AG04449 (cell line): ENCODE data around the gene ARFGAP1.

Experiments used
- CTCF ChIA-PET: fragments of 350-600 bp; formaldehyde crosslinking; extraction: SDS; loops from one replicate; lab custom pipeline; 2021; ENCODE audit warnings: antibody characterized with exemption; lab: Yijun Ruan, JAX
- POLR2A ChIA-PET: fragments of 400-600, 350-600 bp; formaldehyde crosslinking; extraction: SDS; loops from one replicate; lab custom pipeline; 2020; ENCODE audit warnings: antibody characterized with exemption, inconsistent platforms; lab: Yijun Ruan, JAX
- DNase-seq: peaks from one replicate; pipeline ENCODE4 v3.0.0-alpha.2; 2010; ENCODE audit warnings: low read depth, low spot score
- H3K4me3 ChIP-seq: 2 replicates; pipeline ENCODE4 v1.5.1; 2011; ENCODE audit warnings: low read depth, mild to moderate bottlenecking, control low read depth, low read length
- TF ChIP-seq, protein P1 (sequence below): IDR thresholded peaks from one replicate; pipeline ENCODE4 v1.5.1; 2011; ENCODE audit warnings: mild to moderate bottlenecking, moderate library complexity, low read length, control low read depth, inconsistent platforms; ENCODE audit not compliant: insufficient read depth; ENCODE audit errors: missing control alignments

Gene ARFGAP1

DNA sequence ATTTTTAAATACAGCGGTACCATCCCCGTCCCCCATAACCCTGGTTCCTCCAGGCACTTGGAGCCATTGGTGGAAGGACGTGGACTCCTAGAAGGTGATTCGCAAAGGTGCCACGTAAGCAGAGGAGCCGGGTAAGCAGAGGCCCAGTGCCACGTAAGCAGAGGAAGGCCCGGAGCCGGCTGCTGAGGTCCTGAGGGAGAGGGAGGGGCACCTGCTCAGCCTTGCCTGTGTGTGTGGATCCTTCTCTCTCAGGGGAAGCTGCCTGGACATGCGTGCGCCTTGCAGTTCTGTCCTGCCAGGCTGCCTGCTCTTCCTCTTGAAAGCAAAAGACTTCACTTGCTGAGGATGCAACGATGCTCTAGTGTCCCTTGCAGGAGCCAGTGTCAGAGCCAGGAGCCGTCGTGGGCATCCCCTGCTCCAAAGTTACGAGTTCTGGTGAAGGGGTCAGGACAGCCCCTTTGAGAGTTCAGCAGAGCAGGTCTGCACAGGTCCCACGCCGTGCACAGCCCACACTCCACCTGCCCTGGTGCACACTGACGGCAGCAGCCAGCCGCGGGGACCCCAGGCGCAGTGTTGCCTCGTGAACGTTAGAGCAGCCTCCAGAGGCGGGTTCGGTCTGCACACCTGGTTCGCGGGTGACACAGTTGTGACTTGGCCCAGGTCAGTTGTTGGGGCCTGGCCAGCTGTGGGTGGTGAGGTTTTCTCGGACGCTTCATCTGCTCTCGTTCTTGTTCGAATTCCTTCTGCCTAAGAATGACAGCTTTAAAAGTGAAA lies 16.5 kb upstream of the ARFGAP1 start:
- no peak for DNase-seq
- ChIA-PET POLR2A (no interaction called here), CTCF (interaction anchor here (0.9 to 5.8 kb wide), 3 partner anchors 26 to 33 kb away, joined by 3 to 79 read pairs (median 7); no protein-coding TSS in a partner anchor)
- H3K4me3 ChIP-seq, result no peak overlapping the region
- TF ChIP-seq, protein P1, sequence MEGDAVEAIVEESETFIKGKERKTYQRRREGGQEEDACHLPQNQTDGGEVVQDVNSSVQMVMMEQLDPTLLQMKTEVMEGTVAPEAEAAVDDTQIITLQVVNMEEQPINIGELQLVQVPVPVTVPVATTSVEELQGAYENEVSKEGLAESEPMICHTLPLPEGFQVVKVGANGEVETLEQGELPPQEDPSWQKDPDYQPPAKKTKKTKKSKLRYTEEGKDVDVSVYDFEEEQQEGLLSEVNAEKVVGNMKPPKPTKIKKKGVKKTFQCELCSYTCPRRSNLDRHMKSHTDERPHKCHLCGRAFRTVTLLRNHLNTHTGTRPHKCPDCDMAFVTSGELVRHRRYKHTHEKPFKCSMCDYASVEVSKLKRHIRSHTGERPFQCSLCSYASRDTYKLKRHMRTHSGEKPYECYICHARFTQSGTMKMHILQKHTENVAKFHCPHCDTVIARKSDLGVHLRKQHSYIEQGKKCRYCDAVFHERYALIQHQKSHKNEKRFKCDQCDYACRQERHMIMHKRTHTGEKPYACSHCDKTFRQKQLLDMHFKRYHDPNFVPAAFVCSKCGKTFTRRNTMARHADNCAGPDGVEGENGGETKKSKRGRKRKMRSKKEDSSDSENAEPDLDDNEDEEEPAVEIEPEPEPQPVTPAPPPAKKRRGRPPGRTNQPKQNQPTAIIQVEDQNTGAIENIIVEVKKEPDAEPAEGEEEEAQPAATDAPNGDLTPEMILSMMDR, result no peak

DNA sequence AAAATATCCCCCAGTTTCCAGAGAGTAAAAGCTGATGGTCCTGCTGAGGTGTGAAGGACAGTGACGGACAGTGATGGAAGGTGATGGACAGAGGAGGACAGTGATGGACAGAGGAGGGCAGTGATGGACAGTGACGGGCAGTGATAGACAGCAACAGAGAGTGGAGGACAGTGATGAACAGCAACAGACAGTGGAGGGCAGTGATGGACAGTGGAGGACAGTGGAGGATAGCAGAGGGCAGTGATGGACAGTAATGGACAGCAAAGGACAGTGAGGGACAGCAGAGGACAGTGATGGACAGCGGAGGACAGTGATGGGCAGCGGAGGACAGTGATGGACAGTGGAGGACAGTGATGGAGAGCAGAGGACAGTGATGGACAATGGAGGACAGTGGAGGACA lies 15.7 kb upstream of the ARFGAP1 start:
- POLR2A ChIA-PET, result no interaction called here
- CTCF ChIA-PET, result interaction anchor here (0.9 kb wide), 1 partner anchor 34 kb away, joined by 3 read pairs; no protein-coding TSS in a partner anchor

DNA sequence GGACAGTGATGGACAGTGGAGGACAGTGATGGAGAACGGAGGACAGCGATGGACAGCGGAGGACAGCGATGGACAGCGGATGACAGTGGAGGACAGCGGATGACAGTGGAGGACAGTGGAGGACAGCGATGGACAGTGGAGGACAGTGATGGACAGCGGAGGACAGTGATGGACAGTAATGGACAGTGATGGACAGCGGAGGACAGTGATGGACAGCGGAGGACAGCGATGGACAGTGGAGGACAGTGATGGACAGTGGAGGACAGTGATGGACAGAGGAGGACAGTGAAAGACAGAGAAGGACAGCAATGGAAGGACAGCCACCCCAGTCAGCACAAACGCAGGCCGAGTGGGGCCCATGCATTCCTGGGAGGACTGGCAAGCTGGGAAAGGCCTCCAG lies 15.0 kb upstream of the ARFGAP1 start:
- H3K4me3 ChIP-seq, result no peak overlapping the region
- no peak for DNase-seq
- POLR2A ChIA-PET, result no interaction called here
- TF ChIP-seq, protein P1, result no peak
- CTCF ChIA-PET, result interaction anchor here (0.9 to 1.0 kb wide), 2 partner anchors 23 to 27 kb away, joined by 3 read pairs; no protein-coding TSS in a partner anchor

More for the DNA sequence above, 15.7 kb upstream of the ARFGAP1 start:
- DNase-seq, result no peak
- TF ChIP-seq, protein P1, result no peak
- no peak overlapping the region for H3K4me3 ChIP-seq

DNA sequence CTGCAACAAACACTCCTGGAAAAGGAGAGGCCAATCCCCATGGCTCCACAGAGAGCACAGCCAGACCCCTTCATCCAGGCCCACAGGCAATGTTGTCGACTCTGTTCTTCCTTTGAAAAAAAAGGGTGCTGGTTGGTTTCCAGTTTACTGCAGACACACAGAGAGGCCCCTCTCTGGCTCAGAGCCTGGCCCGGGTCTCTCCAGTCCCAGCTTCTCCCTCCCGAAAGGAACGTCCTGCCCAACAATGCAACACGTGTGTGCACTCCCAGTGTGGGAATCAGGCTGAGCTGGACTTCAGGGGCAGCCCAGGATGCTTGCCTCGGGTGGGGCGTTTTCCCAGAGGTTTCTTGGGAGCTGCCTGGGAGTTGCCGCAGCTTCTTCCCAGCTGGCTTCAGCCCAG lies 13.8 kb upstream of the ARFGAP1 start:
- H3K4me3 ChIP-seq, result no peak overlapping the region
- TF ChIP-seq, protein P1, result no peak
- DNase-seq, result no peak
- ChIA-PET POLR2A (no interaction called here), CTCF (interaction anchor here (1.2 kb wide), 1 partner anchor 36 kb away, joined by 6 read pairs; no protein-coding TSS in a partner anchor)

DNA sequence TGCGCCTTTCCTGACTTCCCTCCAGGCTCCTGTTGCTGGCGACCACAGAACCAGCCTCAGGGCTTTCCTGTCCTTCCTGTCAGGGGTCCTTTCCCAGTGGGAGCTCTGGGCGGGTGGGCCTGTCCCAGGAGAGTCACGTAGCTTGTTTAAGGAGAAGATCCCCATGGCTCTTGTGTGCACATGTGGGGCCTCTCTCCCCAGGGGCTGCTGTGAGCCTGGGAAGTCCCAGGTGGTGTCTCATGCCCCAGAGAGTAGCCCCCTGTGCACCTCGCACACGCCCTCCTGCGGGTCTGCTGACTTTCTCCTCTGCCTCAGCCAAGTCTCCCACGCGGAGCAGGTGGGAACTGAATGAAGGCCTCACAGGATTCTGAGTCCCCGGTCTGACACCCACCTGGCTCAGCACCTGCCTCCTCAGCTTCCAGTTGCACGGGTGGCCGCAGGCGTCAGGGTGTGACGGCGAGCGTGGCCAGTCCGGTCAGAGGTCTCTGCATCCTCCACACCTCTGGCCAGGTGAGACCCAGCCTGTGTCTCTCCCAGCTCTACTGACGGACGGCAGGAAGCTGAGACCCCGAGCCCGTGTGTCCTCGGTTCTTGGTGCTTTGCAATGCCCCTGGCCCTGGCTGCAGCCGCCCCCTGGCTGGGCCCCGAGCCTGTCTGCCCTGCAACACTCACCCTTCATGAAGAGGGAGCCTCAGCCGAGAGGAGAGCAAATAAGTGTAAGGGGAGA lies 12.7 kb upstream of the ARFGAP1 start:
- CTCF ChIA-PET, result interaction anchor here (0.6 to 1.5 kb wide), 4 partner anchors 37 to 121 kb away, joined by 3 to 10 read pairs (median 3); no protein-coding TSS in a partner anchor
- POLR2A ChIA-PET, result interaction anchor here (0.5 kb wide), 1 partner anchor 72 kb away, joined by 3 read pairs; no protein-coding TSS in a partner anchor
- H3K4me3 ChIP-seq, result no peak overlapping the region
- no peak for DNase-seq
- TF ChIP-seq, protein P1, result no peak
